Endometrial microvascular endothelial cells (primary cell): ENCODE measurements around the gene CNTN5. TPM values are rescaled to one million over a fixed set of nuclear protein-coding genes. Genes with fewer than 3 reads are reported as not detected.

Experiments
- in situ Hi-C: cut with HindIII; loops from 2 replicates; pipeline ENCODE4 v1.10.0; 2017; ENCODE audit warnings: low sequenced_read_pairs, low pct_unique_long_range_greater_than_20kb; ENCODE audit errors: inconsistent ontology term
- total RNA-seq: library from RNA; depleted of rRNA; stranded (reverse); fragments of >200 nt; gene quantifications from one replicate; pipeline ENCODE4 v1.2.3, GENCODE V29; 2015; ENCODE audit errors: inconsistent ontology term

Gene CNTN5
- total RNA-seq, 1 donor from 2014 or later, result not detected

GRCh38 chr11:99349151-99349673, 328.5 kb downstream of the CNTN5 start:
- in situ Hi-C loops, result no loop called here

DNA sequence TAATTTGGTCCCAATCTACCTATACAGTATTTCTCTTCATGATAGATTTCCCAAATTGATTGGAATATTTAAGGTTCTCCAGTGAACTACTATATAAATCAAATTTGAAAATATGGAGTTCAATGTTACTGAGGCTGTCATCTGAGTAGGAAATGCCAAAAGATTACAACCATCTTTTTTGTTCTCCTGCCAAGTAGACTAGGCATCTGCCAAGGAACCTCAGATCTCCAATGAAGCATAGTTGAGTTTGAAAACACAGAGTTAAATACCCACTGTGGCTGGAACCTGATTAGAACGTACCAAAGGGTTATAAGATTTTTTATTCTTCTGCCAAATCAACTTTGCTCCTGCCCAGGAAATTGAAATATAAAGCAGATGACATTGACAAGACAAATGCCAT, 330.9 kb downstream of the CNTN5 start:
- in situ Hi-C loops, result no loop called here

DNA sequence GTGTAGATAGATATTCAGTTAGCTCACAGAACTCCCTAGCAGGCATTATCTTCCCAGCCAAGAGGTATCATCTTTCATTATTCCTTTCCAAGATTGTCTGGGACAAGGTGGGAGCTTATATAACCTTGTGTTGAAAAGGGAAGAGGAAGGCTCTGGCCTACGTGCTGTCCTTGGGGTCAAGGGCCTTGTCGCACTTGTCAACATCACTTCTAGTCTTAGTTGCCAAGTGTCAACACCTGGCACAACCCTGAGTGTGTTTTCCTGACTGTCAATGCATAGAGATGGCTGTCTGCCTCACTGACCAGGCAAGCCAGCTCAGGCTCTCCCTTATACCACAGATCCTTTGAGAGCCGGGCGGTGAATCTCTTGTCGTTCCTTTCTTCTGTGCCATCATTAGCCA, 331.9 kb downstream of the CNTN5 start:
- in situ Hi-C loops, result no loop called here

DNA sequence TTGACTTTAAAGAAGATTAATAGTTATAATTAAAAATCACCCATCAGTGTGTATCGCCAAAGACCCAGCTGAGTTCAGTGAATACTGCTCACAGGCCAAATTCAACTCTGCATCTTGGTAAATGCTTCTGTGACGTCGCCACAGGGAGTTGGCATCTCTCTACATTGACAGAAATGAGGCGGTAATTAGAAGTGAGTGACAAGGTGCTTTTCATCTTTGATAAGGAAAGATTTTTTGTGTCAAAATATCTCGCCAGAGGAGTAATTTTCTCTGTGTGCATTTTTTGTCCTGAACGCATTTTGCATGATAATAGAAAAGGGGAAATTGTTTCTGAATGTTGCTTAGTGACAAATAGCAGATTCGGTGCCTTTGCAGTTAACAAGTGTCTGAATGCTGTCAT, 345.8 kb downstream of the CNTN5 start:
- in situ Hi-C loops, result no loop called here

DNA sequence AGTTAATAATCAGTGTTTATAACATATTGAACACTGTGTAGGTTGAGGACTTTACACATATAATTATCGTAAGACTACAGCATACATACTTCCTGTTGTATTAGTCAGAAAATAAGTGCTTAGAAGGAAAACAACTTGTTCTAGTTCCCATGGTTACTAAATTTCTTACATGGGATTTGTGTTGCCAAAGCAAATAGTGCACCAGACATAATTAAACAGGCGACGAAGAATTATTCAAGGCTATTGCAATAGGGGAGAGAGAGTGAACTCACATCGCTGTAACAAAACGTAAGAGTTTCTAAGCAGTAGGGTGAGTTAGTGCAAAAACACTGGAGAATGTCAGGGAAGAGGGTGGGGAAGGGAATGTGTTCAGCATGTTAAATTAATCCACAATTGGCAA, 347.8 kb downstream of the CNTN5 start:
- in situ Hi-C loops, result no loop called here

GRCh38 chr11:99370549-99371216, 349.9 kb downstream of the CNTN5 start:
- in situ Hi-C loops, result no loop called here

- in situ Hi-C loops, result no loop called here
Measured at GRCh38 chr11:99371257-99371656, 350.5 kb downstream of the CNTN5 start.

DNA sequence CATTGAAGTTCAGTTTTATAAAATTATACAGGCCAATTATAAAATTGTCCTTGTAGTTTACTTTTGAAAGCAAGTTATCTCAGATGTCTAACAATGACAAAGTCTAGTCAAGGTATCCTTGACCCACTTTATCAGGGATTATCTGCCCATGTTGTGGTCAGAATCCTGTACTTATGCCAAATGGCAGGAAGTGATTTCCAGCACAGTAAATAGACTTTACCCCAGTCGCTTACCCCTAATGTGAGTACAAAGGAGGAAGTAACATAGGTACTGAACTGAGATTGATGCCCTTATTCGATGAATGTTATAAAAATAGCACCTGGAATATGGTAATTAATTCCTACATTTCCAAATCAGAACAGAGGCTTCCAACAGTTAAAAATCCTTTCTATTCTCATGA, 355.7 kb downstream of the CNTN5 start:
- in situ Hi-C loops, result no loop called here

GRCh38 chr11:99383648-99384245, 363.0 kb downstream of the CNTN5 start:
- in situ Hi-C loops, result no loop called here

DNA sequence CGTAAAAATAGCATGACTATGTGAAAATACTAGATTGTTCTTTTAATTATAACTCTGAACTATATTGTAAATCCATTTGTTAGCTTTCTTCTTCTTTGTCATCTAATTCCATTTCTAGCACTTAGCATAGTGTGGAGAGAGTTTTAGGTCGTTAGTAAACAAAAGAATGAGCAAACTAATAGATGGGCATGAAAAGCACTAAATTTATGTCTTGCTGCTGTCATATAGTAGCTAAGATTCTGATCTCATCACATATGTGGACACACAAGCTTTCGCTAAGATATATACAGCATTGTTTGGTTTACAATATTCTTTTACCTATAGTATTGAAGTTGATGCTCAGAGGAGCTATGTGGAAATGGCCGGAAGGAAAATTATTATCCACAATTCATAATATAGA, 370.5 kb downstream of the CNTN5 start:
- in situ Hi-C loops, result no loop called here

DNA sequence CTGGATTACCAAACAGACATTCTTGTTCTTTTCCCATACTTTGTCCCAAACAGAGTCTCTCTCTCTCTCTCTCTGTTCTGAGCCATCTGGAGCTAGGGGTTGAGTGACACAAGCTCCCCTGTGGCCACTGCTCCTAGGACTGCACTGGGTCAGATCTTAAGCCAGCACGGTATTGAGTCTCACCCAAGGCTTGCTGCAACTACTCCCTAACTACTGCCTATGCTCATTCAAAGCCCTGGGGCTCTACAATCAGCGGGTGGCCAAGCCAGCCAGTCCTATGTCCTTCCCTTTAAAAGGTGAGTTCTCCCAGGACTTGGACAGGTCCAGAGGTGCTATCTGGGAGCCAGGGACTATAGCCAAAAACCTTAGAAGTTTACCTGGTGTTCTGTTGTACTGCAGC, 385.6 kb downstream of the CNTN5 start:
- in situ Hi-C loops, result no loop called here

DNA sequence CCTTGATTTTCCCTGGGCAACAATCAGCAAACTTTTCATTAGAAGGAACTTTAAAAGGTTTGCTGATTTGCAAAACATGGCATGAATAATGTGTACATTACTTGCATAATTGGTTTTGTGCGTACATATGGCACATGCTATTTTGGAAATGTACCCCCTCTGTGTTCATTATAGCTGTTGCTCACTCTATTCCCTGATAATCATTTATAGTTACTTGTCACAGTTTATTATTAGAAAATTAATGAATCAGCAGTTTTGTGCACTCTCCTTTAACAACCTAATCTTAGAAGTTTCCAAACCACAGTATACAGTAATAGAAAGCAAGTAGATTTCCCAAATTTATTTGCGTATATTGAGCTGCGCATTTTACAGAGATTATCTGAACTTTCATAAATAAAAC, 389.9 kb downstream of the CNTN5 start:
- in situ Hi-C loops, result no loop called here

- in situ Hi-C loops, result no loop called here
Measured at GRCh38 chr11:99418927-99419720, 398.4 kb downstream of the CNTN5 start.

GRCh38 chr11:99419991-99420390, 399.2 kb downstream of the CNTN5 start:
- in situ Hi-C loops, result no loop called here

DNA sequence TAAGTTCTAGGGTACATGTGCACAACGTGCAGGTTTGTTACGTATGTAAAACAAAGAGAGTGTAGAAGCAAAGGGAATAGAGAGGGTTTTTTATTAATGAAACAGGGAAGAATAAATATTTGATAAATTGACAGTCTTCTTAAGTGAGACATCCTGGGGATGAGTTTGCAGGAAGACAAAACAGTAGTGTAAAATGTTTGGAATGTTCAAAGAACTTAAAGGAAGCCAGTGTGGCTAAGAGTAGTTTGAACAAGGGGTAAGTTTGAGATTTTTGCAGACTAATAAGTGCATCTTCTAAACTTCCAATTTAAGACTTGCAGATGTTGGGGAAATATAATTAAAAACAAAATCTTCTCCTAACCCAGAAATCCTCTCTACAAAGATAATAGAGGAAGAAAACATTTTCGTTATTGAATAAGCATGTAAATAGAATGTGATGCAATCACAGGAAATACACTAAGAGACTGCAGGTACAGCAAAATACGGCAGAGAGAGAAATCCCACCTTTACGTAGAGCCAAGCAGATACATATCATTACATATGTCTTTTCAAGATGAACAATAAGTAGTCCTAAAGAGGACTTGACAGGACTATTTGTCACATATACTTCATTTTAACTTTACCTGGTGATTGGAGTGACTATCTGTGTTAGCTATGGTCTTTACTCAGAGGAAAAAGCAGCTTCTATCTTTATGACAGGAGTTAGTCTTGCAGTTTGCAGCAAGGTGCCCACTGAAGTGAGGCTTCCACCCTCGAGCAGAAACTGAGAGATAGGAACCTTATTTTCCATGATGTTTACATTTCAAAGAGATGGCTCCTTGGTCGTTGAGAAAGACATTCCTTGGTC, 402.1 kb downstream of the CNTN5 start:
- in situ Hi-C loops, result no loop called here

DNA sequence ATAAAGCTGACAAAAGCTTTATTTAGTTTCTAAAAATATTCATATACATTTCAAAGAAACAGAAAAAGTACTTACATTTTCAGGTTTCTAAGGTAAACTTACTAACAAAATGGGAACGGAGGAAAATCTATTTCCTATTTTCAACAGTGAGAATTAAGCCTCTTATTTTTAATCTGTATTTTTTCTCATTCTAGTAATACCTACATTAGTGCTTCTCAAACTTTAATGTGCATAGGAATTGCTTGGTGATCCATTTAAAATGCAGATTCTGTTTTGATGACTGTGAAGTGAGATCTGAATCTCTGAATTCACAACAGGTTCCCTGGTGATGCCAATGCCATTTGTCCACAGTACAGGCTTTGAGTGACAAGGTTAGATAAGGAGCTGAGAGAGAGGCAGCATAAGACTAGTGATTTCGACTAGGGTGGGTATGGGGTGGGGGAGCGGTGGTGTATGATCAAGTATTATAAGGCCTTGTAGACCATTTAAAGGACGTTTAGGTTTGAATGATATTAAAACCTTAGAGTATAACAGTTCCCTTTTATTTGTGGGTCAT, 402.8 kb downstream of the CNTN5 start:
- in situ Hi-C loops, result no loop called here

DNA sequence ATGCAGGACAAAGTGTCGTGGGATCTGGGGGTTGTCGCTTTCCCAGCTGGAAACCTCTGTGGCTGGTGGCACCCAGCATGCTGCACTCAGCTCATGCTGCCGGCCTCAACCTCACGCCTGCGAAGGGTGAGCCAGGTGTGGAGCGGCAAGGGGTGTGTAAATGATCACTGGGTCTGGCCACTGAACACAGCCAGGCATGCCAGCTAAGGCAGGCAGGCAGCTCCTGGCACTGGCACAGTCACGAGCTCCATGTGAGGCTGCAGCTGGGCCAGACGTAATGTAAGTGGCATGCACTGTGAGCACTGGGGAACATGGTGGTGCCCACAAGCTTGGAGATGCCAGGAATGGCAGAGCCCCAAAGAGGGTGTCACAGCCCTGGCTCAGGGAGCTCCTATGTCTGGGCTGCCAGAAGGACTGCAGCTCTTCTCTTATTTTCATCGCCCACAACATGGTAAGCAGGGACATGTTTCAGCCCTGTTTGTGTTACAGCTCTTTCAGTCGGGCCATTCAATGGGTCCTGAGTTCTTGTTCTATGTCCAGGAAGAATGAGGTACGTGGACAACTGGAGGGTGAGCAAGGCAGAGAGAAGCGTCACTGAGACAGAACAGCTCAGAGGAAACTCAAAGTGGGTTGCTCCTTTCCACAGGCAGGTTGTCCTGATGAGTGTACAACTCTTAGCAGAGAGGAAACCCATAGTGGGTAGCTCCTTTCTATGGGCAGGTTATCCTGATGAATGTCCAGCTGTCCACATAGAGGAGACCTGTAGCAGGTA, 403.8 kb downstream of the CNTN5 start:
- in situ Hi-C loops, result no loop called here

- in situ Hi-C loops, result no loop called here
Measured at GRCh38 chr11:99425596-99425995, 404.8 kb downstream of the CNTN5 start.
